GM12878 (cell line): Measurements from ENCODE around the gene WDR59. TPM values are rescaled to one million over a fixed set of nuclear protein-coding genes. Genes with fewer than 3 reads are reported as not detected.

Experiments
- ATAC-seq: fragments of 200-7000 bp; cut with Tn5 transposase; 3 replicates; pipeline ENCODE4 v1.9.1; 2020; ENCODE audit warnings: mild to moderate bottlenecking, moderate library complexity
- BruUV-seq: library from RNA; stranded (reverse); fragments of 400-500 nt; replicated peaks from 2 replicates; lab custom pipeline; 2021; lab: Mats Ljungman, UMichigan
- CTCF ChIA-PET: fragments of 300-600 bp; sonication (Branson Sonifier 250); formaldehyde crosslinking; extraction: SDS; loops from one replicate; lab custom pipeline; 2021; ENCODE audit warnings: inconsistent platforms; lab: Yijun Ruan, JAX
- POLR2A ChIA-PET: fragments of 350-600 bp; formaldehyde crosslinking; extraction: SDS; loops from one replicate; lab custom pipeline; 2021; ENCODE audit warnings: inconsistent platforms; lab: Charles Lee
- RAD21 ChIA-PET: fragments of 300-600 bp; sonication (Branson Sonifier 250); formaldehyde crosslinking; loops from one replicate; lab custom pipeline; 2023; ENCODE audit warnings: antibody characterized with exemption; ENCODE audit not compliant: unreplicated experiment; lab: Charles Lee
- SMC1A ChIA-PET: fragments of 300-600 bp; sonication (Branson Sonifier 250); formaldehyde crosslinking; loops from one replicate; lab custom pipeline; 2023; ENCODE audit not compliant: unreplicated experiment, uncharacterized antibody; lab: Charles Lee
- DNase-seq: peaks from one replicate; pipeline ENCODE4 v3.0.0-alpha.2; 2011; ENCODE audit warnings: low read depth, low spot score
- FAIRE-seq: peaks from 3 replicates; lab custom pipeline; 2011; peaks lifted over from hg19 to GRCh38; lab: Jason Lieb, UNC
- H2AFZ ChIP-seq: 2 replicates; pipeline ENCODE4 v1.6.0; 2011; ENCODE audit warnings: low read depth, low read length, control low read depth; ENCODE audit not compliant: control insufficient read depth
- H3K27ac ChIP-seq: 2 replicates; pipeline ENCODE4 v1.5.1; 2011; ENCODE audit warnings: control low read depth; ENCODE audit not compliant: control insufficient read depth, insufficient read depth
- H3K27me3 ChIP-seq, 2 experiments: replicated peaks in 1 of 2; 2 replicates each; pipeline versions ENCODE4 v1.6.0 to v1.6.1; 2011; ENCODE audit warnings: low read length in 1 of 2; ENCODE audit not compliant: control insufficient read depth in 2 of 2, insufficient read depth in 2 of 2
- H3K36me3 ChIP-seq, 2 experiments: 2 replicates each; pipeline ENCODE4 v1.5.1; 2011; ENCODE audit warnings: low read length in 1 of 2; ENCODE audit not compliant: control insufficient read depth in 2 of 2, insufficient read depth in 2 of 2
- H3K4me1 ChIP-seq: 2 replicates; pipeline ENCODE4 v1.6.1; 2011; ENCODE audit warnings: mild to moderate bottlenecking, low read length, moderate library complexity, mixed read lengths; ENCODE audit not compliant: control insufficient read depth, insufficient read depth
- H3K4me2 ChIP-seq: 2 replicates; pipeline ENCODE4 v1.6.0; 2011; ENCODE audit warnings: control low read depth; ENCODE audit not compliant: control insufficient read depth, insufficient read depth
- H3K4me3 ChIP-seq: fragments of 200-600 bp; sonication (generic); 2 replicates; pipeline ENCODE4 v1.5.1; 2016
- H3K79me2 ChIP-seq: 2 replicates; pipeline ENCODE4 v1.6.0; 2011; ENCODE audit warnings: low read length; ENCODE audit not compliant: control insufficient read depth, insufficient read depth
- H3K9ac ChIP-seq: 2 replicates; pipeline ENCODE4 v1.8.0; 2011; ENCODE audit warnings: low read length, control low read depth, mixed read lengths; ENCODE audit not compliant: control insufficient read depth, insufficient read depth
- H3K9me3 ChIP-seq: replicated peaks from 3 replicates; pipeline ENCODE4 v1.5.1; 2011; ENCODE audit warnings: mild to moderate bottlenecking, low read length; ENCODE audit not compliant: control insufficient read depth, insufficient read depth
- H4K20me1 ChIP-seq: 2 replicates; pipeline ENCODE4 v1.6.0; 2011; ENCODE audit not compliant: control insufficient read depth, insufficient read depth
- CUX1 ChIP-seq: IDR thresholded peaks from 2 replicates; pipeline ENCODE4 v1.6.1; 2012; ENCODE audit warnings: improper control_type of control experiment, low read depth, low read length; ENCODE audit not compliant: insufficient replicate concordance
- IRF3 ChIP-seq: fragments of 450-650 bp; IDR thresholded peaks from 2 replicates; pipeline ENCODE4 v1.6.1; 2014; ENCODE audit warnings: mild to moderate bottlenecking
- KDM1A ChIP-seq: fragments of 200-600 bp; sonication (generic); IDR thresholded peaks from 2 replicates; pipeline ENCODE4 v1.6.1; 2016; ENCODE audit warnings: borderline replicate concordance
- MEF2B ChIP-seq: fragments of 450-650 bp; IDR thresholded peaks from 2 replicates; pipeline ENCODE4 v1.6.1; 2018; ENCODE audit warnings: mild to moderate bottlenecking, moderate library complexity; ENCODE audit not compliant: partially characterized antibody, poor library complexity, severe bottlenecking
- NKRF ChIP-seq: fragments of 450-650 bp; conservative IDR thresholded peaks from 2 replicates; pipeline ENCODE4 v1.6.1; 2017; ENCODE audit warnings: mild to moderate bottlenecking, moderate library complexity
- PKNOX1 ChIP-seq: fragments of 450-650 bp; IDR thresholded peaks from 2 replicates; pipeline ENCODE4 v1.6.1; 2016; ENCODE audit warnings: mild to moderate bottlenecking
- RB1 ChIP-seq: fragments of 450-650 bp; formaldehyde crosslinking; IDR thresholded peaks from 2 replicates; pipeline ENCODE4 v1.6.1; 2017; ENCODE audit warnings: mild to moderate bottlenecking, borderline replicate concordance
- RCOR1 ChIP-seq: conservative IDR thresholded peaks from 2 replicates; pipeline ENCODE4 v1.6.1; 2012; ENCODE audit warnings: low read depth, low read length, improper control_type of control experiment
- SREBF2 ChIP-seq: IDR thresholded peaks from 2 replicates; pipeline ENCODE4 v1.6.1; 2012; ENCODE audit warnings: mild to moderate bottlenecking, low read length
- TCF12 ChIP-seq: IDR thresholded peaks from 2 replicates; pipeline ENCODE4 v1.6.1; 2011; ENCODE audit warnings: low read depth, mild to moderate bottlenecking, low read length
- WGBS: methylation state at CpG from one replicate; pipeline ENCODE4 v1.1.6; 2016; ENCODE audit warnings: low lambda C conversion rate; ENCODE audit not compliant: insufficient replicate concordance, insufficient coverage; ENCODE audit errors: missing lambda C conversion rate; 5-methylcytosine and 5-hydroxymethylcytosine counted together
- in situ Hi-C: fragments of 300-500 bp; cut with MboI; formaldehyde crosslinking; loops from 9 replicates; pipeline ENCODE4 v1.14.3; 2018; ENCODE audit warnings: mixed read lengths
- intact Hi-C: fragments of 100-400 bp; cut with micrococcal nuclease; formaldehyde crosslinking; loops from one replicate; pipeline ENCODE4 v1.14.2; 2022; ENCODE audit not compliant: unreplicated experiment
- polyA plus RNA-seq, 11 experiments: library from polyadenylated mRNA; depleted of rRNA in 4 of 11; unstranded in 6 of 11; stranded (reverse) in 5 of 11; fragments of >200 nt; fragmentation: Nextera tagmentation in 4 of 11; fragmentation: Illumina TruSeq in 1 of 11; extraction: Ambion mirVana in 4 of 11; extraction: Trizol in 1 of 11; gene quantifications; 1 replicate in 1 of 11; 2 replicates in 10 of 11; pipeline versions ENCODE4 v1.2.1 to v1.2.3, GENCODE V29; 2011 to 2016; ENCODE audit warnings: inconsistent platforms in 2 of 11, missing spikeins in 2 of 11, low read depth in 1 of 11
- total RNA-seq, 4 experiments: library from RNA; depleted of rRNA in 3 of 4; stranded (reverse); fragments of >200 nt in 3 of 4; fragmentation: Illumina TruSeq in 1 of 4; extraction: Trizol in 1 of 4; gene quantifications; 2 replicates each; pipeline versions ENCODE4 v1.2.1 to v1.2.3, GENCODE V29; 2013 to 2021

WDR59 gene
- total and polyA plus RNA-seq, 10 of the 15 experiments (the other 5 are each of a cell fraction or from before 2014, with no cell fraction given) = 9.7 to 78.4 (median 24.5) TPM

GRCh38 chr16:74842413-74842812 is 142.5 kb downstream of the WDR59 start (continued):
- no peak for TF ChIP-seq NKRF
- TF ChIP-seq TCF12 = no peak
- TF ChIP-seq PKNOX1 = no peak
- no peak for TF ChIP-seq RB1
- TF ChIP-seq MEF2B = no peak
- TF ChIP-seq RCOR1 = no peak
- TF ChIP-seq SREBF2 = no peak
- no peak for TF ChIP-seq KDM1A
- TF ChIP-seq IRF3 = no peak

GRCh38 chr16:74841904-74842303 is 143.0 kb downstream of the WDR59 start:
- ATAC-seq (no peak), DNase-seq (no peak), FAIRE-seq (no peak)
- H3K4me2 ChIP-seq = no peak overlapping the region
- H3K27ac ChIP-seq = no peak overlapping the region
- H3K9ac ChIP-seq = no peak overlapping the region
- in situ Hi-C loops (no loop called here), intact Hi-C loops (no loop called here)
- H3K79me2 ChIP-seq = no peaks in the 10 kb centered on the region
- no peak overlapping the region for H2AFZ ChIP-seq
- H3K27me3 ChIP-seq = no peaks in the 10 kb centered on the region; a peak in 1 of 4 replicates
- H3K9me3 ChIP-seq = no peaks in the 10 kb centered on the region
- H3K4me1 ChIP-seq = peaks cover 2% of the 10 kb centered on the region
- no peak overlapping the region for H3K4me3 ChIP-seq
- 24% methylated on average over 3 of the region's 3 CpGs for WGBS
- H3K36me3 ChIP-seq = no peaks in the 10 kb centered on the region
- ChIA-PET CTCF (interaction anchor here (3.0 kb wide), 1 partner anchor 21 kb away, joined by 14 read pairs; no protein-coding TSS in a partner anchor), SMC1A (no interaction called here), RAD21 (interaction anchor here (1.1 kb wide), 1 partner anchor 21 kb away, joined by 4 read pairs; no protein-coding TSS in a partner anchor), POLR2A (no interaction called here)
- no TSS peak for BruUV-seq
- H4K20me1 ChIP-seq = no peaks in the 10 kb centered on the region
- TF ChIP-seq NKRF (no peak), CUX1 (no peak)
